Mesendoderm (in vitro differentiated cells): Measurements from ENCODE around the gene YDJC. TPM values are rescaled to one million over a fixed set of nuclear protein-coding genes. Genes with fewer than 3 reads are reported as not detected.
"Not testable (repeated sequence)": the region's sequence is repeated elsewhere in the genome, so short reads cannot be mapped to it uniquely, and the experiment has no call there.

Experiments
- DNase-seq: peaks from one replicate; pipeline ENCODE4 v3.0.0; 2013
- H2AK5ac ChIP-seq: 2 replicates; pipeline ENCODE4 v1.6.1; 2013; ENCODE audit warnings: low read length, inconsistent platforms
- H2BK120ac ChIP-seq: 2 replicates; pipeline ENCODE4 v1.6.1; 2013; ENCODE audit warnings: low read depth, mild to moderate bottlenecking, low read length, moderate library complexity, mixed read lengths
- H2BK15ac ChIP-seq: replicated peaks from 2 replicates; pipeline ENCODE4 v1.6.1; 2013; ENCODE audit warnings: low read depth, mild to moderate bottlenecking, moderate library complexity
- H2BK5ac ChIP-seq: 2 replicates; pipeline ENCODE4 v1.6.1; 2013; ENCODE audit warnings: low read length, inconsistent platforms
- H3K18ac ChIP-seq: 2 replicates; pipeline ENCODE4 v1.6.1; 2013; ENCODE audit warnings: mild to moderate bottlenecking, low read length, mixed read lengths
- H3K23ac ChIP-seq: one replicate; pipeline ENCODE4 v1.6.1; 2013; ENCODE audit warnings: low read length
- H3K27ac ChIP-seq: 2 replicates; pipeline ENCODE4 v1.5.1; 2013; ENCODE audit warnings: low read depth, mild to moderate bottlenecking, inconsistent platforms, low read length, moderate library complexity
- H3K27me3 ChIP-seq: 2 replicates; pipeline ENCODE4 v1.6.1; 2013; ENCODE audit warnings: low read length, control low read depth, mild to moderate bottlenecking, inconsistent platforms; ENCODE audit not compliant: insufficient read depth, poor library complexity
- H3K36me3 ChIP-seq: 2 replicates; pipeline ENCODE4 v1.6.1; 2013; ENCODE audit warnings: low read length, inconsistent platforms; ENCODE audit not compliant: control insufficient read depth, insufficient read depth
- H3K4ac ChIP-seq: one replicate; pipeline ENCODE4 v1.6.1; 2013; ENCODE audit warnings: low read depth, mild to moderate bottlenecking, low read length, moderate library complexity
- H3K4me1 ChIP-seq: 2 replicates; pipeline ENCODE4 v1.6.1; 2013; ENCODE audit warnings: low read depth, low read length, inconsistent platforms; ENCODE audit not compliant: control insufficient read depth
- H3K4me2 ChIP-seq: 2 replicates; pipeline ENCODE4 v1.6.1; 2013; ENCODE audit warnings: low read length
- H3K4me3 ChIP-seq: 2 replicates; pipeline ENCODE4 v1.5.1; 2013; ENCODE audit warnings: mild to moderate bottlenecking, low read length
- H3K56ac ChIP-seq: one replicate; pipeline ENCODE4 v1.6.1; 2013; ENCODE audit warnings: low read length
- H3K79me1 ChIP-seq: 2 replicates; pipeline ENCODE4 v1.6.1; 2013; ENCODE audit warnings: low read length, inconsistent platforms
- H3K79me2 ChIP-seq: 2 replicates; pipeline ENCODE4 v1.6.1; 2013; ENCODE audit warnings: mild to moderate bottlenecking, low read length; ENCODE audit not compliant: control insufficient read depth, insufficient read depth
- H3K9ac ChIP-seq: 2 replicates; pipeline ENCODE4 v1.6.1; 2013; ENCODE audit warnings: low read length, inconsistent platforms
- H4K5ac ChIP-seq: one replicate; pipeline ENCODE4 v1.6.1; 2013; ENCODE audit warnings: low read length
- H4K8ac ChIP-seq: one replicate; pipeline ENCODE4 v1.6.1; 2013; ENCODE audit warnings: low read depth, mild to moderate bottlenecking, control low read depth, low read length, moderate library complexity
- WGBS: extraction: QIAGEN DNeasy Blood & Tissue Kit; methylation state at CpG from one replicate; pipeline ENCODE4 v1.1.7; 2013; ENCODE audit warnings: low lambda C conversion rate, missing lambda C conversion rate; ENCODE audit not compliant: insufficient coverage; ENCODE audit errors: extremely low coverage; 5-methylcytosine and 5-hydroxymethylcytosine counted together
- polyA plus RNA-seq, 2 experiments: library from polyadenylated mRNA; stranded (reverse); fragments of 200-250 nt; gene quantifications; one replicate each; pipeline ENCODE4 v1.2.3, GENCODE V29; 2013

The YDJC gene
- 24.5 TPM for polyA plus RNA-seq (2013, experiment 1 of 2)
- 23.4 TPM for polyA plus RNA-seq (2013, experiment 2 of 2)

GRCh38 chr22:21629255-21630149 lies at the start of gene YDJC:
Gene YDJC, minus strand, starts transcription at chr22:21630022. Its CDS starts 8 bp downstream, at chr22:21630014.
- Histone ChIP-seq H3K27ac (no peak within 1 kb of the TSS), H2BK15ac (no peak within 1 kb of the TSS), H3K4ac (peak within 1 kb of the TSS; percentile 74), H3K23ac (peak within 1 kb of the TSS; percentile 94), H2AK5ac (peak within 1 kb of the TSS; percentile 74), H3K4me3 (peak within 1 kb of the TSS; percentile 80), H4K5ac (no peak within 1 kb of the TSS), H2BK5ac (peak within 1 kb of the TSS; percentile 75), H3K36me3 (no peaks in the 10 kb centered on the region), H3K4me1 (no peaks in the 10 kb centered on the region), H4K8ac (no peak within 1 kb of the TSS), H3K79me1 (peaks cover 15% of the 10 kb centered on the region), H3K9ac (peak within 1 kb of the TSS; percentile 98), H3K4me2 (peak within 1 kb of the TSS; percentile 87), H3K56ac (peak within 1 kb of the TSS; percentile 99), H2BK120ac (no peak within 1 kb of the TSS), H3K27me3 (no peaks in the 10 kb centered on the region), H3K18ac (peak within 1 kb of the TSS; percentile 33), H3K79me2 (peaks cover 5% of the 10 kb centered on the region)
- DNase-seq: peak; percentile 96
- no CpG with 5 or more reads among the region's 93 CpGs for WGBS

GRCh38 chr22:21679383-21679782 lies 49.6 kb upstream of the YDJC start:
- no peaks in the 10 kb centered on the region for H3K79me1 ChIP-seq
- H2BK15ac ChIP-seq: no peak overlapping the region
- no peak overlapping the region for H4K8ac ChIP-seq
- no peak overlapping the region for H3K56ac ChIP-seq
- H3K4me3 ChIP-seq: no peak overlapping the region
- no peak overlapping the region for H4K5ac ChIP-seq
- DNase-seq: no peak
- no peaks in the 10 kb centered on the region for H3K27me3 ChIP-seq
- no peak overlapping the region for H3K4ac ChIP-seq
- H2AK5ac ChIP-seq: no peak overlapping the region
- H2BK5ac ChIP-seq: no peak overlapping the region
- no peak overlapping the region for H3K18ac ChIP-seq
- H2BK120ac ChIP-seq: no peak overlapping the region
- no peak overlapping the region for H3K27ac ChIP-seq
- WGBS: no CpG with 5 or more reads among the region's 4 CpGs
- H3K4me1 ChIP-seq: no peaks in the 10 kb centered on the region
- peaks cover 3% of the 10 kb centered on the region for H3K36me3 ChIP-seq
- H3K4me2 ChIP-seq: no peak overlapping the region
- no peaks in the 10 kb centered on the region for H3K79me2 ChIP-seq
- no peak overlapping the region for H3K23ac ChIP-seq
- no peak overlapping the region for H3K9ac ChIP-seq

- not testable (repeated sequence) for H3K56ac ChIP-seq, H3K79me2 ChIP-seq, H3K18ac ChIP-seq, H2BK5ac ChIP-seq, DNase-seq, H3K23ac ChIP-seq, H4K5ac ChIP-seq, H4K8ac ChIP-seq, H2BK15ac ChIP-seq, H3K27me3 ChIP-seq, H3K4me2 ChIP-seq, H3K4me1 ChIP-seq, H3K36me3 ChIP-seq, H2BK120ac ChIP-seq, H2AK5ac ChIP-seq, H3K9ac ChIP-seq, H3K4ac ChIP-seq, H3K79me1 ChIP-seq, H3K4me3 ChIP-seq, H3K27ac ChIP-seq
- no CpG with 5 or more reads among the region's 12 CpGs for WGBS
Measured at GRCh38 chr22:21678842-21679241, 49.0 kb upstream of the YDJC start.

- Histone ChIP-seq H2BK120ac (no peak overlapping the region), H4K5ac (no peak overlapping the region), H3K36me3 (peaks cover 3% of the 10 kb centered on the region), H3K18ac (no peak overlapping the region), H3K4me2 (no peak overlapping the region), H3K23ac (no peak overlapping the region), H3K4me1 (no peaks in the 10 kb centered on the region), H2BK5ac (no peak overlapping the region), H3K79me2 (no peaks in the 10 kb centered on the region), H3K79me1 (no peaks in the 10 kb centered on the region), H2BK15ac (no peak overlapping the region), H2AK5ac (no peak overlapping the region), H3K4me3 (no peak overlapping the region), H3K27ac (no peak overlapping the region), H3K9ac (no peak overlapping the region), H3K4ac (no peak overlapping the region), H4K8ac (no peak overlapping the region), H3K27me3 (no peaks in the 10 kb centered on the region), H3K56ac (no peak overlapping the region)
- DNase-seq: no peak
- WGBS: no CpG with 5 or more reads among the region's 15 CpGs
Measured at GRCh38 chr22:21677606-21678443, 48.0 kb upstream of the YDJC start.

- peaks cover 3% of the 10 kb centered on the region for H3K36me3 ChIP-seq
- no peak overlapping the region for H3K4me2 ChIP-seq
- H3K79me1 ChIP-seq: peaks cover 2% of the 10 kb centered on the region
- no peak for DNase-seq
- no peaks in the 10 kb centered on the region for H3K27me3 ChIP-seq
- no peaks in the 10 kb centered on the region for H3K79me2 ChIP-seq
- H3K4ac ChIP-seq: no peak overlapping the region
- H3K4me3 ChIP-seq: no peak overlapping the region
- H3K4me1 ChIP-seq: no peaks in the 10 kb centered on the region
- no peak overlapping the region for H3K23ac ChIP-seq
- no peak overlapping the region for H4K8ac ChIP-seq
- no peak overlapping the region for H3K56ac ChIP-seq
- no peak overlapping the region for H3K9ac ChIP-seq
- no peak overlapping the region for H2BK15ac ChIP-seq
- no peak overlapping the region for H2BK5ac ChIP-seq
- no CpG with 5 or more reads among the region's 12 CpGs for WGBS
- no peak overlapping the region for H3K18ac ChIP-seq
- H4K5ac ChIP-seq: no peak overlapping the region
- no peak overlapping the region for H3K27ac ChIP-seq
- H2BK120ac ChIP-seq: no peak overlapping the region
- no peak overlapping the region for H2AK5ac ChIP-seq
Measured at GRCh38 chr22:21674638-21675245, 44.9 kb upstream of the YDJC start.
